ENCODE data around the gene LYL1. TPM values are rescaled to one million over a fixed set of nuclear protein-coding genes. Genes with fewer than 3 reads are reported as not detected.

Gene LYL1
- total and polyA plus RNA-seq, 2 of the 13 experiments (the other 11 are each of a cell fraction or from before 2014, with no cell fraction given) = 0.75 to 0.92 TPM

DNA sequence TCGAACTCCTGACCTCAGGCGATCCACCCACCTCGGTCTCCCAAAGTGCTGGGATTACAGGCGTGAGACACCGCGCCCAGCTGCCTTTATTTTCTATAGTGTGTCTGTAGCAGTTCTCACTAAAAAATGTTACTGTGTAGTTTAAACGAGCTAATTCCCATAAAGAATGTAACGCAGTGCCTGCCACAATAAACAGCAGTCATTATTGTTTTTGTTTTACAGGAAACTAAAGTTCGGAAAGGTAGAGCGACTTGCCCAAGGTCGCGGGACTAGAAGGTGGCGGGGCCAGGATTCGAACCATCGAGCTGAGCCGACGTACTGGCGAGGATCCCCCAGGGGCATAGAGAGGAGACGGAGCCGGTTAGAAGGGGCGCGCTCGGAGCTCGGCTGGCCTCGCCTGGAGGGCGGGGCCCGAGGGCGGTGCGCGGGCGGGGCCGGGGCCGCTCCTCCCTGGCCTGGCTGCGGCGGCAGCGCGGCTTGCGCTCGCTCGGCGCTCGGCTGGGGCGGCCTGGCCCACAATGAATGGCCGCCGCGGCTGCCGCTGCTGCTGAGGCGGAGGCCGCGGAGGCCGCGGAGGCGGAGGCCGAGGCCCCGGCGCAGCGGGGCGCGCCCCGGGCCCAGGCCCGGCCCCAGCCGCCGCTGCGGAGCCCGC is 15.2 kb upstream of the LYL1 start, which contains the start of gene NACC1 (continued):
- TF ChIP-seq, protein P1, sequence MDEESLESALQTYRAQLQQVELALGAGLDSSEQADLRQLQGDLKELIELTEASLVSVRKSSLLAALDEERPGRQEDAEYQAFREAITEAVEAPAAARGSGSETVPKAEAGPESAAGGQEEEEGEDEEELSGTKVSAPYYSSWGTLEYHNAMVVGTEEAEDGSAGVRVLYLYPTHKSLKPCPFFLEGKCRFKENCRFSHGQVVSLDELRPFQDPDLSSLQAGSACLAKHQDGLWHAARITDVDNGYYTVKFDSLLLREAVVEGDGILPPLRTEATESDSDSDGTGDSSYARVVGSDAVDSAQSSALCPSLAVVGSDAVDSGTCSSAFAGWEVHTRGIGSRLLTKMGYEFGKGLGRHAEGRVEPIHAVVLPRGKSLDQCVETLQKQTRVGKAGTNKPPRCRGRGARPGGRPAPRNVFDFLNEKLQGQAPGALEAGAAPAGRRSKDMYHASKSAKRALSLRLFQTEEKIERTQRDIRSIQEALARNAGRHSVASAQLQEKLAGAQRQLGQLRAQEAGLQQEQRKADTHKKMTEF (CRISPR knock-in tag; IDR thresholded peaks at IDR 0.05) = peak; percentile 52; the same call in 1 of the 2 replicates
- TF ChIP-seq, protein P2, sequence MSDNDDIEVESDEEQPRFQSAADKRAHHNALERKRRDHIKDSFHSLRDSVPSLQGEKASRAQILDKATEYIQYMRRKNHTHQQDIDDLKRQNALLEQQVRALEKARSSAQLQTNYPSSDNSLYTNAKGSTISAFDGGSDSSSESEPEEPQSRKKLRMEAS (IDR thresholded peaks at IDR 0.05) = 0 out of 2 replicates have a peak, but pooled peaks have one; percentile 40
- TF ChIP-seq IRX3 (CRISPR knock-in tag; IDR thresholded peaks at IDR 0.05; ENCODE audit: borderline replicate concordance, low read depth) = no peak; the same call in 1 of the 2 replicates
- peak; percentile 36; the same call in 1 of the 2 replicates for TF ChIP-seq ZNF564 (CRISPR knock-in tag; IDR thresholded peaks at IDR 0.05)
- TF ChIP-seq ZNF746 (CRISPR knock-in tag; IDR thresholded peaks at IDR 0.05) = no peak
- 0 out of 2 replicates have a peak, but pooled peaks have one; percentile 10 for TF ChIP-seq ZNF792 (CRISPR knock-in tag; IDR thresholded peaks at IDR 0.05)
- TF ChIP-seq, protein P3, sequence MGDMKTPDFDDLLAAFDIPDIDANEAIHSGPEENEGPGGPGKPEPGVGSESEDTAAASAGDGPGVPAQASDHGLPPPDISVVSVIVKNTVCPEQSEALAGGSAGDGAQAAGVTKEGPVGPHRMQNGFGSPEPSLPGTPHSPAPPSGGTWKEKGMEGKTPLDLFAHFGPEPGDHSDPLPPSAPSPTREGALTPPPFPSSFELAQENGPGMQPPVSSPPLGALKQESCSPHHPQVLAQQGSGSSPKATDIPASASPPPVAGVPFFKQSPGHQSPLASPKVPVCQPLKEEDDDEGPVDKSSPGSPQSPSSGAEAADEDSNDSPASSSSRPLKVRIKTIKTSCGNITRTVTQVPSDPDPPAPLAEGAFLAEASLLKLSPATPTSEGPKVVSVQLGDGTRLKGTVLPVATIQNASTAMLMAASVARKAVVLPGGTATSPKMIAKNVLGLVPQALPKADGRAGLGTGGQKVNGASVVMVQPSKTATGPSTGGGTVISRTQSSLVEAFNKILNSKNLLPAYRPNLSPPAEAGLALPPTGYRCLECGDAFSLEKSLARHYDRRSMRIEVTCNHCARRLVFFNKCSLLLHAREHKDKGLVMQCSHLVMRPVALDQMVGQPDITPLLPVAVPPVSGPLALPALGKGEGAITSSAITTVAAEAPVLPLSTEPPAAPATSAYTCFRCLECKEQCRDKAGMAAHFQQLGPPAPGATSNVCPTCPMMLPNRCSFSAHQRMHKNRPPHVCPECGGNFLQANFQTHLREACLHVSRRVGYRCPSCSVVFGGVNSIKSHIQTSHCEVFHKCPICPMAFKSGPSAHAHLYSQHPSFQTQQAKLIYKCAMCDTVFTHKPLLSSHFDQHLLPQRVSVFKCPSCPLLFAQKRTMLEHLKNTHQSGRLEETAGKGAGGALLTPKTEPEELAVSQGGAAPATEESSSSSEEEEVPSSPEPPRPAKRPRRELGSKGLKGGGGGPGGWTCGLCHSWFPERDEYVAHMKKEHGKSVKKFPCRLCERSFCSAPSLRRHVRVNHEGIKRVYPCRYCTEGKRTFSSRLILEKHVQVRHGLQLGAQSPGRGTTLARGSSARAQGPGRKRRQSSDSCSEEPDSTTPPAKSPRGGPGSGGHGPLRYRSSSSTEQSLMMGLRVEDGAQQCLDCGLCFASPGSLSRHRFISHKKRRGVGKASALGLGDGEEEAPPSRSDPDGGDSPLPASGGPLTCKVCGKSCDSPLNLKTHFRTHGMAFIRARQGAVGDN (CRISPR knock-in tag; IDR thresholded peaks at IDR 0.05) = peak; percentile 25; the same call in 1 of the 2 replicates
- TF ChIP-seq HNRNPH1 (optimal IDR thresholded peaks at IDR 0.05; ENCODE audit: low read depth, low read length) = no peak
- TF ChIP-seq POGZ (CRISPR knock-in tag; IDR thresholded peaks at IDR 0.05) = no peak
- TF ChIP-seq ZNF12 (CRISPR knock-in tag; IDR thresholded peaks at IDR 0.05) = no peak
- TF ChIP-seq ZNF749 (CRISPR knock-in tag; IDR thresholded peaks at IDR 0.05; ENCODE audit: borderline replicate concordance) = no peak
- no peak for TF ChIP-seq ZSCAN9 (CRISPR knock-in tag; IDR thresholded peaks at IDR 0.05; ENCODE audit: borderline replicate concordance)
- TF ChIP-seq ZNF441 (CRISPR knock-in tag; IDR thresholded peaks at IDR 0.05; ENCODE audit: borderline replicate concordance) = no peak; the same call in 1 of the 2 replicates
- TF ChIP-seq, protein P4, sequence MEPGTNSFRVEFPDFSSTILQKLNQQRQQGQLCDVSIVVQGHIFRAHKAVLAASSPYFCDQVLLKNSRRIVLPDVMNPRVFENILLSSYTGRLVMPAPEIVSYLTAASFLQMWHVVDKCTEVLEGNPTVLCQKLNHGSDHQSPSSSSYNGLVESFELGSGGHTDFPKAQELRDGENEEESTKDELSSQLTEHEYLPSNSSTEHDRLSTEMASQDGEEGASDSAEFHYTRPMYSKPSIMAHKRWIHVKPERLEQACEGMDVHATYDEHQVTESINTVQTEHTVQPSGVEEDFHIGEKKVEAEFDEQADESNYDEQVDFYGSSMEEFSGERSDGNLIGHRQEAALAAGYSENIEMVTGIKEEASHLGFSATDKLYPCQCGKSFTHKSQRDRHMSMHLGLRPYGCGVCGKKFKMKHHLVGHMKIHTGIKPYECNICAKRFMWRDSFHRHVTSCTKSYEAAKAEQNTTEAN (CRISPR knock-in tag; conservative IDR thresholded peaks at IDR 0.05) = peak; percentile 57
- TF ChIP-seq, protein P5, sequence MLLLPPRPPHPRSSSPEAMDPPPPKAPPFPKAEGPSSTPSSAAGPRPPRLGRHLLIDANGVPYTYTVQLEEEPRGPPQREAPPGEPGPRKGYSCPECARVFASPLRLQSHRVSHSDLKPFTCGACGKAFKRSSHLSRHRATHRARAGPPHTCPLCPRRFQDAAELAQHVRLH (CRISPR knock-in tag; IDR thresholded peaks at IDR 0.05; ENCODE audit: borderline replicate concordance, low read depth) = 0 out of 2 replicates have a peak, but pooled peaks have one; percentile 60
- no peak for TF ChIP-seq CEBPG (CRISPR knock-in tag; IDR thresholded peaks at IDR 0.05)
- peak; percentile 10 for TF ChIP-seq TBL1XR1 (IDR thresholded peaks at IDR 0.05; ENCODE audit: borderline replicate concordance, low read length, partially characterized antibody)
